ENCODE data around the gene ADH7.
A peak's percentile ranks its signal among the peaks of the same experiment; 100 is the strongest.

The ADH7 gene

GRCh38 chr4:99435154-99435553, at the start of gene ADH7:
Gene ADH7, minus strand, starts transcription at chr4:99435342. Its CDS starts 109 bp downstream, at chr4:99435233.
- no peak for DNase-seq (ENCODE audit: low read depth, low spot score)

- DNase-seq (ENCODE audit: low read depth, low spot score) = no peak
Measured at GRCh38 chr4:99483636-99484035, 48.5 kb upstream of the ADH7 start.

- DNase-seq (ENCODE audit: low read depth, low spot score) = peak; percentile 87
Measured at GRCh38 chr4:99473131-99473530, 38.0 kb upstream of the ADH7 start.

- DNase-seq (ENCODE audit: low read depth, low spot score) = no peak
Measured at GRCh38 chr4:99471896-99472295, 36.8 kb upstream of the ADH7 start.

- DNase-seq (ENCODE audit: low read depth, low spot score) = no peak
Measured at GRCh38 chr4:99471349-99471748, 36.2 kb upstream of the ADH7 start.

- DNase-seq (ENCODE audit: low read depth, low spot score) = no peak
Measured at GRCh38 chr4:99468889-99469288, 33.7 kb upstream of the ADH7 start.

GRCh38 chr4:99467887-99468286, 32.7 kb upstream of the ADH7 start:
- no peak for DNase-seq (ENCODE audit: low read depth, low spot score)

- no peak for DNase-seq (ENCODE audit: low read depth, low spot score)
Measured at GRCh38 chr4:99463566-99463965, 28.4 kb upstream of the ADH7 start.

- peak; percentile 83 for DNase-seq (ENCODE audit: low read depth, low spot score)
Measured at GRCh38 chr4:99462875-99463464, 27.8 kb upstream of the ADH7 start.

- no peak for DNase-seq (ENCODE audit: low read depth, low spot score)
Measured at GRCh38 chr4:99461623-99462401, 26.7 kb upstream of the ADH7 start.

GRCh38 chr4:99459546-99460042, 24.5 kb upstream of the ADH7 start:
- DNase-seq (ENCODE audit: low read depth, low spot score) = no peak

GRCh38 chr4:99458911-99459447, 23.8 kb upstream of the ADH7 start:
- no peak for DNase-seq (ENCODE audit: low read depth, low spot score)

- no peak for DNase-seq (ENCODE audit: low read depth, low spot score)
Measured at GRCh38 chr4:99457676-99458075, 22.5 kb upstream of the ADH7 start.

- no peak for DNase-seq (ENCODE audit: low read depth, low spot score)
Measured at GRCh38 chr4:99457270-99457669, 22.1 kb upstream of the ADH7 start.

GRCh38 chr4:99447513-99447912, 12.4 kb upstream of the ADH7 start:
- no peak for DNase-seq (ENCODE audit: low read depth, low spot score)

- DNase-seq (ENCODE audit: low read depth, low spot score) = peak; percentile 84
Measured at GRCh38 chr4:99447079-99447478, 11.9 kb upstream of the ADH7 start.

- no peak for DNase-seq (ENCODE audit: low read depth, low spot score)
Measured at GRCh38 chr4:99438405-99438780, 3.3 kb upstream of the ADH7 start.

- DNase-seq (ENCODE audit: low read depth, low spot score) = no peak
Measured at GRCh38 chr4:99437723-99438404, 2.7 kb upstream of the ADH7 start.

GRCh38 chr4:99436976-99437722, 2.0 kb upstream of the ADH7 start:
- DNase-seq (ENCODE audit: low read depth, low spot score) = no peak

- no peak for DNase-seq (ENCODE audit: low read depth, low spot score)
Measured at GRCh38 chr4:99436462-99436861, 1.3 kb upstream of the ADH7 start.

GRCh38 chr4:99430106-99430505, 5.0 kb downstream of the ADH7 start:
- DNase-seq (ENCODE audit: low read depth, low spot score) = no peak

- no peak for DNase-seq (ENCODE audit: low read depth, low spot score)
Measured at GRCh38 chr4:99417125-99417524, 18.0 kb downstream of the ADH7 start.
